ENCODE results near the gene SETD7.
"Not testable (repeated sequence)": the region's sequence is repeated elsewhere in the genome, so short reads cannot be mapped to it uniquely, and the experiment has no call there.

Gene SETD7

DNA sequence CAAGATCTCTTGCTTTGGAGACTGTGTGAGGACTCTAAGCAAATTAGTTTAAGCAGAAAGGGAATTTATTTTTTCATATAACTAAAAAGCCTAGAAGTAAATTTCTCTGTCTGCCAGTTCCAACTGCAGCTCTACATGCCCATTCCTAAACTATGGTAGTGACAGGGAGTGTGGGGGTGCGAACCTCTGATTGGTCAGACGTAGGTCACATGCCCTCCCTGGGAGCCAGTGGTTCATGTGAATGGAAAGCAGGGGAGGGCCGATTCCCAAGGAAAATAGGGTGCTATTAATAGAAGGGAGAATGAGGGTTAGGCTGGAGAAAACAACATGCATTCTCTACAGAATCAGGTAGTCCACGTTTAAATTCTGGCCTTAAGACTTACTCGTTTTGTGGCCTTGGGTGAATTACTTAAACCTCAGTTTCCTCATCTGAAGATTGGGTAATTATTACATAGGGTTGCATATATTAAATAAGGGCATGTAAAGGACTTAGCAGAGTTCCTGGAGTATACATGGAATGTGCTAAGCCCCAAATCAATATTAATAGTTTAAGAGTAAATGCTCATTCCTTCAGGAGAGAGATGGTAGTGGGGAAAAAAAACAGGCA, 94.9 kb downstream of the SETD7 start:
- peak in 1 of 3 donors; percentile 7 for DNase-seq

GRCh38 chr4:139460565-139460964, 95.5 kb downstream of the SETD7 start:
- no peak for DNase-seq

DNA sequence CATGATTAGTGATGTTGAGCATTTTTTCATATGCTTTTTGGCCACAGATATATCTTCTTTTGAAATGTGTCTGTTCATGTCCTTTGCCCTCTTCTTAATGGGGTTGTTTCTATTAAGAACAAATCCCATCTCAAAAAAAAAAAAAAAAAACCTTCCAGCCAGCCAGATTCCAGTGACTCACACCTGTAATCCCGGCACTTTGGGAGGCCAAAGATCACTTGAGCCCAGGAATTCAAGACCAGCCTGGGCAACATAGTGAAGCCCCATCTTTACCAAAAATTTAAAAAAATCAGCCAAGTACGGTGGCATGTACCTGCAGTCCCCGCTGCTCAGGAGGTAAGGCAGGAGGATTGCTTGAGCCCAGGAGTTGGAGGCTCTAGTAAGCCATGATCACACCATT, 97.0 kb downstream of the SETD7 start:
- no peak for DNase-seq

DNA sequence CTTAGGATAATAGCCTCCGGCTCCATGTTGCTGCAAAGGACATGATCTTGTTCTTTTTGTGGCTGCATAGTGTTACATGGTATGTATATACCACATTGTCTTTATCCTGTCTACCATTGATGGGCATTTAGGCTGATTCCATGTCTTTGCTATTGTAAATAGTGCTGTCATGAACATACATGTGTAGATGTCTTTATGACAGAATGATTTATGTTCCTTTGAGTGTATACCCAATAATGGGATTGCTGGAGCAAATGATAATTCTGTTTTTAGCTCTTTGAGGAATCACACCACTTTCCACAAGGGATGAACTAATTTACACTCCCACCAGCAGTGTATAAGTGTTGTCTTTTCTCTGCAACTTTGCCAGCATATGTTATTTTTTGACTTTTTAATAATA, 97.5 kb downstream of the SETD7 start:
- no peak for DNase-seq

DNA sequence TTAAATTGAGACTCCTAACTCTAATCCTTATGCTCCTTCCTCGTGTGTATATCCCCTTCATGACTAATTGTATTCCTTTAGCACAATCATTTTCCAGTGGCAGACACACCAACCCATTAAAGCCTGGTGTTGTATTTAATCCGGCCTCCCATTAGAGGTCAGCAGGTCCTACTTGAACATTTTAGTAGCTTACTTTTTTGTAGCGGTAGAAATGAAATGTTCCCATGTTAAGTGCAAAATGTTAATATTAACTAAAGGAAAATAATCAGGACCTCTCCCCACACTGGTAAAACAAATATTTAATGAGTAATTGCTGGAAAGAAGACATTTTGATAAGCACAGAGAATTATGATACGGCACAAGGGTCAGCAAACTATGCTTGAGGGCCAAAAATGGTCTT, 98.7 kb downstream of the SETD7 start:
- no peak for DNase-seq

- DNase-seq = no peak
Measured at GRCh38 chr4:139455126-139455538, 100.9 kb downstream of the SETD7 start.

GRCh38 chr4:139454111-139455045, 101.6 kb downstream of the SETD7 start, which contains the start of gene RAB33B:
TSS of gene RAB33B (plus strand) at chr4:139454121. CDS start at chr4:139454196, 75 bp downstream.
- DNase-seq = peak; percentile 1 to 95 (median 90)

- DNase-seq = peak; percentile 97 to 99 (median 99)
Measured at GRCh38 chr4:139453371-139454110, 102.5 kb downstream of the SETD7 start.

- no peak for DNase-seq
Measured at GRCh38 chr4:139453041-139453370, 103.0 kb downstream of the SETD7 start.

DNA sequence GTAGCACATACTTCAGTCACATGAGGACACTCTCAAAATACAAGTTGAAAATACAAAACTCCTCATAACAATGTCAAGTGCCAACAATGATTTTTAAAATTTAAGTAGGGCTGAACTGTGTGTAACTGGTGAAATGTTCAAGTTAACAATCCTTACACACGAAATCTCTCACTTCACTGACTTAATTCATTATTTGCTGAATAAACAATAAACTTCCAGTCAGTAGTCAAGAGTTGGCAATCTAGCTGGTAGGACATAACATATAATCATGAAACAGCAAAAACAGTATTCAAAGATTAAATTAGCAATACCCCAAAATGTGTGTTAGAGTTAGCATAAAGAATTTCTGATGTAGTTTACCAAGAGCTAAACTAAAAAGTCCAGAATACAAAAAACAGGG, 104.0 kb downstream of the SETD7 start:
- no peak for DNase-seq

GRCh38 chr4:139450586-139450985, 105.4 kb downstream of the SETD7 start:
- DNase-seq = no peak

- DNase-seq = not testable (repeated sequence)
Measured at GRCh38 chr4:139447078-139447477, 108.9 kb downstream of the SETD7 start.

Data from suppressor macrophage treated with lipopolysaccharide for 1 hour (primary cell).